Spleen (tissue), 7 donors: ENCODE measurements around the gene CACNA1C.

Source experiments
- POLR2AphosphoS5 ChIP-seq, 3 donors: sonication (generic); formaldehyde crosslinking; IDR thresholded peaks; one replicate each; pipeline ENCODE4 v1.5.1; 2017; ENCODE audit warnings: antibody characterized with exemption in 3 of 3
- TF ChIP-seq, protein P1 (sequence below), 11 experiments: fragments of 200-600 bp in 7 of 11; fragments of 450-650 bp in 4 of 11; sonication (generic) in 4 of 11; IDR thresholded peaks in 8 of 11; conservative IDR thresholded peaks in 3 of 11; 1 replicate in 7 of 11; 2 replicates in 4 of 11; pipeline versions ENCODE4 v1.4.0 to v1.8.0; 2016 to 2021; ENCODE audit warnings: antibody characterized with exemption in 11 of 11, inconsistent platforms in 4 of 11, mild to moderate bottlenecking in 1 of 11
- donor health status: DM: no; HTN: no; CAD: no; lungs with moderate emphysema.
- donor health status: DM: no; HTN: no; CAD: no.
- donor health status: DM: no; HTN: no; CAD: no.

GRCh38 chr12:2606186-2606910 is 553.6 kb downstream of the CACNA1C start:
- TF ChIP-seq POLR2AphosphoS5 (IDR thresholded peaks at IDR 0.05), result no peak
- TF ChIP-seq, protein P1, sequence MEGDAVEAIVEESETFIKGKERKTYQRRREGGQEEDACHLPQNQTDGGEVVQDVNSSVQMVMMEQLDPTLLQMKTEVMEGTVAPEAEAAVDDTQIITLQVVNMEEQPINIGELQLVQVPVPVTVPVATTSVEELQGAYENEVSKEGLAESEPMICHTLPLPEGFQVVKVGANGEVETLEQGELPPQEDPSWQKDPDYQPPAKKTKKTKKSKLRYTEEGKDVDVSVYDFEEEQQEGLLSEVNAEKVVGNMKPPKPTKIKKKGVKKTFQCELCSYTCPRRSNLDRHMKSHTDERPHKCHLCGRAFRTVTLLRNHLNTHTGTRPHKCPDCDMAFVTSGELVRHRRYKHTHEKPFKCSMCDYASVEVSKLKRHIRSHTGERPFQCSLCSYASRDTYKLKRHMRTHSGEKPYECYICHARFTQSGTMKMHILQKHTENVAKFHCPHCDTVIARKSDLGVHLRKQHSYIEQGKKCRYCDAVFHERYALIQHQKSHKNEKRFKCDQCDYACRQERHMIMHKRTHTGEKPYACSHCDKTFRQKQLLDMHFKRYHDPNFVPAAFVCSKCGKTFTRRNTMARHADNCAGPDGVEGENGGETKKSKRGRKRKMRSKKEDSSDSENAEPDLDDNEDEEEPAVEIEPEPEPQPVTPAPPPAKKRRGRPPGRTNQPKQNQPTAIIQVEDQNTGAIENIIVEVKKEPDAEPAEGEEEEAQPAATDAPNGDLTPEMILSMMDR (IDR thresholded peaks at IDR 0.05 in 8 of 11, conservative IDR thresholded peaks at IDR 0.05 in 3 of 11), result no peak
